RWPE1 (cell line): Measurements from ENCODE around the gene CREBBP.

ENCODE experiments used
- CTCF ChIA-PET: fragments of 350-600 bp; sonication (Branson Sonifier 250); formaldehyde crosslinking; extraction: SDS; loops from one replicate; lab custom pipeline; 2021; lab: Yijun Ruan, JAX
- POLR2A ChIA-PET: fragments of 400-600 bp; formaldehyde crosslinking; extraction: SDS; loops from one replicate; lab custom pipeline; 2020; ENCODE audit warnings: antibody characterized with exemption; ENCODE audit not compliant: low non-redundant PET; lab: Yijun Ruan, JAX
- DNase-seq: peaks from one replicate; pipeline ENCODE4 v3.0.0; 2012; ENCODE audit warnings: low spot score
- H3K27ac ChIP-seq: fragments of 450-650 bp; 2 replicates; pipeline ENCODE4 v1.5.1; 2017
- CTCF ChIP-seq: fragments of 450-650 bp; conservative IDR thresholded peaks from 2 replicates; pipeline ENCODE4 v1.5.1; 2017; ENCODE audit warnings: low read depth, mild to moderate bottlenecking

CREBBP gene

GRCh38 chr16:3838600-3839401 lies 41.7 kb downstream of the CREBBP start:
- CTCF ChIA-PET: no interaction called here
- no peak for TF ChIP-seq CTCF
- POLR2A ChIA-PET: no interaction called here
- H3K27ac ChIP-seq: peak overlapping the region; percentile 61
- no peak for DNase-seq

- CTCF ChIA-PET: interaction anchor here (0.6 kb wide), 1 partner anchor 11 kb away, joined by 3 read pairs; no protein-coding TSS in a partner anchor
- no peak overlapping the region for H3K27ac ChIP-seq
- DNase-seq: no peak
- POLR2A ChIA-PET: no interaction called here
- TF ChIP-seq CTCF: no peak
Observed at GRCh38 chr16:3837851-3838586, 42.5 kb downstream of the CREBBP start.

- no peak overlapping the region for H3K27ac ChIP-seq
- CTCF ChIA-PET: no interaction called here
- POLR2A ChIA-PET: no interaction called here
- no peak for TF ChIP-seq CTCF
- DNase-seq: no peak
Observed at GRCh38 chr16:3836641-3837040, 43.9 kb downstream of the CREBBP start.

- no peak for TF ChIP-seq CTCF
- ChIA-PET POLR2A (interaction anchor here (0.6 kb wide), 1 partner anchor 21 kb away, joined by 4 read pairs; no protein-coding TSS in a partner anchor), CTCF (interaction anchor here (0.6 kb wide), 1 partner anchor 143 kb away, joined by 3 read pairs; no protein-coding TSS in a partner anchor)
- H3K27ac ChIP-seq: no peak overlapping the region
- DNase-seq: no peak
Observed at GRCh38 chr16:3835089-3835602, 45.4 kb downstream of the CREBBP start.

GRCh38 chr16:3832668-3833067 lies 47.8 kb downstream of the CREBBP start:
- H3K27ac ChIP-seq: no peak overlapping the region
- DNase-seq: no peak
- TF ChIP-seq CTCF: no peak
- CTCF ChIA-PET: interaction anchor here (0.6 kb wide), 1 partner anchor 240 kb away, joined by 3 read pairs; no protein-coding TSS in a partner anchor
- POLR2A ChIA-PET: no interaction called here

GRCh38 chr16:3830625-3831254 lies 49.8 kb downstream of the CREBBP start:
- H3K27ac ChIP-seq: no peak overlapping the region
- no peak for DNase-seq
- CTCF ChIA-PET: no interaction called here
- POLR2A ChIA-PET: no interaction called here
- no peak for TF ChIP-seq CTCF
